GM21786 (cell line): ENCODE data around the gene CADM1.

ENCODE experiments used
- ATAC-seq: cut with Tn5 transposase; IDR thresholded peaks from one replicate; pipeline ENCODE4 v1.9.1; 2021; ENCODE audit not compliant: unreplicated experiment

The CADM1 gene

DNA sequence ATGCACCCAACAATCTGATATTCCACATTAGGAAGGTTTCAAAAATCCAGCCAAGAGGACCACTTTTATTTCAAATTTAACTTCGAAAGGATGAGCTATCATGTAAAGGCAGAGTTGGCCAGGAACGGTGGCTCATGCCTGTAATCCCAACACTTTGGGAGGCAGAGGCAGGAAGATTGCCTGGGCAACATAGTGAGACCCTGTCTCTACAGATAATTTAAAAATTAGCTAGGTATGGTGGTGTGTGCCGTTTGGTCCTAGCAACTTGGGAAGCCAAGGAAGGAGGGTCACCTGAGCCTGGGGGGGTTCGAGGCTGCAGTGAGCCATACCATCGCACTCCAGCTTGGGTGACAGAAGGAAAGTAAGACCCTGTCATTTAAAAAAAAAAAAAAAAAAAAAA is 96.7 kb downstream of the CADM1 start:
- ATAC-seq = no peak

- no peak for ATAC-seq
These were observed 97.8 kb downstream of the CADM1 start for GRCh38 chr11:115406404-115406803.

DNA sequence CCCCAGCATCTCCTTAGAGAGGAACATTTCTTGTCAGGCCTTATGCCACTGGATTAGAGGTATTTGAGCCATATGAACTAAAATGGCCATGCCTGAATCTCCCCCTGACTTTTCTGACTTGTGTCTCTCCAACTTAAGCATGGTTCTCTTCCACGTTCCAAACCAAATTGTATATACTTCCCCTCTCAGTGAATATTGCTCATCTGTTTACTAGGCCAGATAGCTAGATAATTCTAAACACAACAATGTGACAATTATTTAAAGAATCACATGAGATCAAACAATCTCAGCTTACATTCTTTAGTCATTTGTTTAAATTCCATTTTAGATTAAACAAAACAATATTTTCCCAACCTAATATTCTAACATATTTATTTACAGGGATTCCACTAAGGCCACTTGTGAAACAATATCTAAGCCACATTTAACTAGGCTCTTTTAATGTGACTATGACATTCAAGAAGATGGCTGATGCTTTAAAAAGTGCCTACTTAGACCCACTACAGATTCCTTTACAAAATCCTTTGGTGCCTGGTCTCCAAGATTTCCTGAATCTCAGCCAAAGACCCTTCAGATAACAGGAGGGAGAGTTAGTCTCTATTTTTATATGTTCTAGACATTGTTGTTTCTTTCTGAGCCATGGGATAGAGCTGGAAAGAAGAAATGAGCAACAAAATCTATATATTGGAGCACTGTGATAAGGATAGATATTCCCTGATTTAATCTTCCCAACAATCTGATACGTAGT is 105.7 kb downstream of the CADM1 start:
- no peak for ATAC-seq

GRCh38 chr11:115396533-115396932 is 107.7 kb downstream of the CADM1 start:
- no peak for ATAC-seq

- no peak for ATAC-seq
These were observed 110.3 kb downstream of the CADM1 start for GRCh38 chr11:115393950-115394349.

DNA sequence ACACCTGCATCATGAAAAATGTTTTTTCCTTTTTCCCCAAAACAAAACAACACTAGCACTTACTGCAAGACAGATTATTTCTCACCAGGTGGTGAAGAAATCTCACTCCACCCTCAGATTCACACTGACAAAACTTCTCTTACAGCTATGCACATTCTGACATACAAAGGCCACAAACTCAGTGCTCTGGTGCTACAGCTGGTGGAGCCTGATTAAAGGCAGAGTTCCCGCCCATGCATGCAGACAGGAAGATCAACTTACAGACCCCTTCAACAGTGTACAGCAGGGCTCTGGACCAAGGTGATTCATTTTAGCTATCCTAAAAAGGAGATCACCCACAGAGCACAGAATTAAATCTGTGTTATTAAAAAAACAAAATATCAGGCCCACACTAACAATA is 112.6 kb downstream of the CADM1 start:
- ATAC-seq = no peak

DNA sequence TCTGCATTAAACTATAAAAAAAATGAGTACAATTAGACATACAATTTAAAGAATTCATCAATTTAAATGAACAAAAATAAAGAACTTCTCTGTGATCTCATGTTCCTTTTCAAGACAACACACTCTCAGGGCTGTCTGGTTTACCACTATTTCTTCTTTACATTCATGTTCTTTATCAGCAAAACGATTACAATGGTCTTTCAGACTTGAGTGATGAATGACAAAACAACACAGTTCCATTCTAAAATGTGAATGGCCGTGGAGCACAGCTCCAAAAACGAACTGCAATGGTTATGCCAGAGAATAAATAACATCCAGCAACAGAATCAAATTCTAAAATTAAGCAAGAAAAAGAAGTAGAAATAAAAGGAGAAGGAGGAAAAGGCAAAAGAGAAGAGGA is 113.1 kb downstream of the CADM1 start:
- no peak for ATAC-seq

DNA sequence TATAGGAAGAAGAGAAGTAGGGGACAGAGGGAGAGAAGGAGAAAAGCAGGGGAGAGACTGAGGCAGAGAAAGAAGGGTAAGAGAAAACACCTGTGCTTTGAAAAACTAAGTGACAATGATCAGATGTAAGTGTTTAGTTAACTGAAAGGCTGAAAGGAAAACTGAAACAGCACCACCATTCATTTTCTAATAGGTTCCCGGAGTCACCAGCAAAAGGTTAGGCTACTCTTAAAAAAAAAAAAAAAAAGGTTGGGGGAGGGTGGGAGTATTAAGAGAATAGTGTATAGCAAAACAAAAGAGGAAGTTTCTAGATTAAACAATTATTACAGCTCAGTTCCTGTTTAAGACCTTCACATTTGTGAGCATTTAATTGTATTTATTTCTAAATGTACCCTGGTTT is 113.8 kb downstream of the CADM1 start:
- no peak for ATAC-seq

- ATAC-seq = no peak
These were observed 114.4 kb downstream of the CADM1 start for GRCh38 chr11:115389790-115390189.

- no peak for ATAC-seq
These were observed 119.0 kb downstream of the CADM1 start for GRCh38 chr11:115385226-115385625.

GRCh38 chr11:115384236-115384635 is 120.0 kb downstream of the CADM1 start:
- ATAC-seq = no peak

- no peak for ATAC-seq
These were observed 120.8 kb downstream of the CADM1 start for GRCh38 chr11:115383431-115383830.

DNA sequence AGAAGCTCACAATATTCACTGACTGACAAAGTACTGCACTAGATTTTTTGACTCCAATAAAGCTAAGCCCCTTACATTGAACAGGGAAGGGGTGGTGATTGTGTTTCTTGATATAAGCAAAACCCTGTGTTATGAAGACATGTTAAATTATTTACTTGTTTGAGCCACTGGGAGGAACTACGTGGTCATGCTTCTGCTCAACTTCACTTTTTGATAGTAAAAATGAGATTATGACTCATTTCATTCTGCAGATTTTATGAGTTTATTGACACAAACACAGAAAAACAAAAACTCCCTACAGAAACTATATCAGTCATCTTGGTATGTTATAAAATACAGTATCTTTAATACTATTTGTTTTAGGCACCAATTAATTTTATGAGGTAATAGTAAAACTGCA is 124.7 kb downstream of the CADM1 start:
- ATAC-seq = no peak

DNA sequence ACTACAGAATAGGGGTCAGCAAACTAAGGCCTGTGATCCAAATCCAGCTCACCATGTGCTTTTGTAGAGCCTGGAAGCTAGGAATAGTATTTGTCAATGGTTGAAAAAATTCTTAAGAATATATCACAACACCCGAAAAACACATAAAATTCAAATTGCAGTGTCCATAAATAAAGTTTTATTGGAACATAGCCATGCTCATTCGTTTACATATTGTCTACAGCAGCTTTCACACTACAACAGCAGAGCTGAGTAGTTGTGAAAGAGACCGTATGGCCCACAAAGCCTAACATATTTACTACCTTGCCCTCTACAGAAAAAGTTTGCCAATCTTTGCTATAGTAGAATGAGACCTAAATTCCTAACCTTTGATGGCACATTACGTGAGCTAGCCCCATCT is 125.7 kb downstream of the CADM1 start:
- no peak for ATAC-seq

DNA sequence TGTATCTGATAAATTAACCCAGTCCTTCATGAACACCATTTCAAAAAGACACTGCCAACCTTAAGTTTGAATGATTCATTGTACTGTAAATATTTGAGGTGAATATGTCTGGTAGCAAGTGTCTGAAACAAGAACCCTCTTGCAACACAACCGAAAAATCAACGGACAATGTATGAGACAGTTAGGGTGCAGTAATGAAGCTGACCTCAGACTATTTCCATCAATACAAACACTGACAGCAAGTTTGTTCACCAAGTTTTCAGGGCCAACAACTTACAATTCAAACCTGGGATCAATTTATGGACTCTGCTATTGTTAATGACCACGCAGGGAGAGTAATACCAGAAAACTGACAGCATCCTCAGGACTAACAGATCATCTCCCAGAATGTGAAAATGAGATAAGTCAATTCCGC is 126.3 kb downstream of the CADM1 start:
- no peak for ATAC-seq

DNA sequence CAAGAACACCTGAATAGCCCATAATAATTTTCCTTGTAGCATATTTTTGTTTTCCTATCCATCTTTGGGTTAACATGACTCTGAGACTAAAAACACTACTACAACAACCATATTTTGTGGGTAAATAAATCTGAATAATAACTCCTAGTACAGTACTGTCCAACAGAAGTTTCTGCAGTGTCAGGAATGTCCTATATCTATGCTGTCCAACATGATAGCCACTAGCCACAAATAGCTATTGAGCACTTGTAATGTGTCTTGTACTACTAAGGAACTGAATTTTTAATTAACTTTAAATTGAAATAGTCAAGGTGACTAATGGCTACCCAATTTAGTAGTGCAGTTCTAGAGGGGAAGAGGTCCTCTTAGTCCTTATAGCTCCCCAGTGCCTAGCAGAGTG is 135.6 kb downstream of the CADM1 start:
- ATAC-seq = no peak

- no peak for ATAC-seq
These were observed 137.4 kb downstream of the CADM1 start for GRCh38 chr11:115366826-115367225.

DNA sequence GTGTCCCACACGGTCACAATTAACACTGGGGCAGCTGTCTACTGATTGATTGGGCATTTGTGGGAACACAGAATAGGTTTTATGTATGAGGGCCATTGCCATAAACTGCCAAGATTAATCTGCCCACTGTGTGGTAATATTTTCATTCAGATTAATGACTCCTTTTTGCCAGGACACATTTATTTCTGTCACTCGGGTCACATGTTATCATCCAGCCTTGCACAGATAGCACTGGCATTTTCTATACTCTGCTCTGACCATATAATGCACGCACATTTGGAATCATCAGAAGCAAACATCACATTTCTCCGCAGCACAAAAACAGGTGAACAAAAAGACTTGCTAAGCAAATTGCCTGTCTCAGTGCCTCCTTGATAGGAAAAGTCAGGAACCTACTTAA is 138.3 kb downstream of the CADM1 start:
- ATAC-seq = no peak

- ATAC-seq = no peak
These were observed 139.3 kb downstream of the CADM1 start for GRCh38 chr11:115364896-115365295.

DNA sequence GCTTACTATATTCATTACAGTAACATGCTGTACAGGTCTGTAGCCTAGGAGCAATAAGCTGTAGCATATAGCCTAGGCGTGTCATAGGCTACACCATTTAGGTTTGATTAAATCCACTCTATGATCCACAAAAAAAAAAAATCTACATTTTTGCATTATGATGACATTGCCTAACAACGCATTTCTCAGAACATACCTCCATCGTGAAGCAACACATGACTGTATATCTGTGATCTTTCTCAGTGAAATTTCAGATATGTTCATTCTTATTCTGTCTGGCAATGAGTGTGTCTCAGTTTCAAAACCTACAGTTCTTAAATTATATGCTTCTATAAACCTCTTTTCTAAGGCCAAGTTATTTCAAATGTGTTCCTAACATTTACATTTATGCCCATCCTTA is 140.3 kb downstream of the CADM1 start:
- ATAC-seq = no peak

- no peak for ATAC-seq
These were observed 140.8 kb downstream of the CADM1 start for GRCh38 chr11:115363426-115363825.

DNA sequence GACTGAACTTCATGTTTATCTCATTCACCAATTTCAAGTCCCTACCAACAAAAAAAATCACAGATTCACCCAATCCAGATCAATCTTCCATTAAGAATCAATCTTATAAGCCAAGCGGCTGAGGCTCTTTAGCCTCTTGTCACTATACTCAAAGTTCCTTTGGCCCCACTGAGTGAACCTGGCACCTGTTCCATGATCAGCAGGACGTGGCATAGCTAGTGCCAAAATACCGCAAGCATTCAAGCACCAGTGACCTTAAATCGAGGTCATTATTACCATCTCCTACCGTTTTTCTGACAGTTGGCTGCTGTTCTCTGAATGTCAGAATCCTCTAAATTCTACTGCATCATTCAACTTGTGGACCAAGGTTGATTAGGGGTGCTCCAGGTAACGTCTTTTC is 141.2 kb downstream of the CADM1 start:
- no peak for ATAC-seq

DNA sequence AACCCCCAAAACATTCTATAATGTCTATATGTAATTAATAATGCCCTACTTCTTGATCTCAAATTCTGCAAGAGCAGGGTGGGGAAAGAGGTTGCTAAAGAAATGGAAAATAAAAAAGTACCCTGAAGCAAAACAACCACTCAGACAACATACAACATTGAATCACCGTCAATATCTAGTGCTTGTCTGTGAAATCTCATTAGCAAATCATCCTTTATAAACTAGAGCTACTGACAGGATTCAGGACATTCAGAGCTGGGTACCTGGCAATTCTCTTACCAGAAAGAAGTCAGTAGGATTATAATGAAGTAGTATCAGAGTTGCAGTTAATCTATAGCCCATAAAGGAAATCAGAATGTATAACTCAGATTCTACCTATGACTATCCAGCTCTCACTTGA is 143.2 kb downstream of the CADM1 start:
- no peak for ATAC-seq
